NB4 (cell line): ENCODE results near the gene BBS12.

Source experiments
- DNase-seq: peaks from one replicate; pipeline ENCODE4 v3.0.0; 2010; ENCODE audit warnings: low read depth
- H3K4me3 ChIP-seq: one replicate; pipeline ENCODE4 v1.5.1; 2011; ENCODE audit warnings: mild to moderate bottlenecking, low read depth, low read length, moderate library complexity
- CTCF ChIP-seq: IDR thresholded peaks from one replicate; pipeline ENCODE4 v1.5.1; 2012; ENCODE audit warnings: low read depth, low read length
- MAX ChIP-seq: IDR thresholded peaks from 2 replicates; pipeline ENCODE4 v1.6.1; 2011; ENCODE audit warnings: low read depth, low read length
- MYC ChIP-seq: IDR thresholded peaks from 2 replicates; pipeline ENCODE4 v1.6.1; 2011; ENCODE audit warnings: low read depth, low read length
- POLR2A ChIP-seq: IDR thresholded peaks from 2 replicates; pipeline ENCODE4 v1.6.1; 2011; ENCODE audit warnings: mild to moderate bottlenecking; ENCODE audit not compliant: insufficient read length; ENCODE audit errors: extremely low read depth

The BBS12 gene

GRCh38 chr4:122766950-122767349 is 34.4 kb downstream of the BBS12 start:
- DNase-seq, result no peak
- TF ChIP-seq MAX, result no peak
- TF ChIP-seq POLR2A, result no peak
- no peak for TF ChIP-seq MYC
- no peak for TF ChIP-seq CTCF
- no peak overlapping the region for H3K4me3 ChIP-seq

GRCh38 chr4:122771724-122772123 is 39.2 kb downstream of the BBS12 start:
- no peak overlapping the region for H3K4me3 ChIP-seq
- DNase-seq, result no peak
- TF ChIP-seq POLR2A, result no peak
- no peak for TF ChIP-seq MAX
- no peak for TF ChIP-seq CTCF
- no peak for TF ChIP-seq MYC

- TF ChIP-seq MYC, result no peak
- no peak for DNase-seq
- H3K4me3 ChIP-seq, result no peak overlapping the region
Measured at GRCh38 chr4:122772311-122772710, 39.8 kb downstream of the BBS12 start.

- TF ChIP-seq MYC (no peak), POLR2A (no peak), MAX (no peak), CTCF (no peak)
- no peak overlapping the region for H3K4me3 ChIP-seq
- DNase-seq, result no peak
Measured at GRCh38 chr4:122772986-122773385, 40.5 kb downstream of the BBS12 start.

- TF ChIP-seq MAX, result no peak
- TF ChIP-seq POLR2A, result no peak
- no peak for TF ChIP-seq MYC
- TF ChIP-seq CTCF, result no peak
- DNase-seq, result no peak
- H3K4me3 ChIP-seq, result no peak overlapping the region
Measured at GRCh38 chr4:122775039-122775438, 42.5 kb downstream of the BBS12 start.

- no peak overlapping the region for H3K4me3 ChIP-seq
- TF ChIP-seq MAX (no peak), MYC (no peak)
- DNase-seq, result no peak
Measured at GRCh38 chr4:122775987-122776836, 43.7 kb downstream of the BBS12 start.
